Mammary epithelial cell (primary cell): ENCODE results near the gene COLEC12.

Source experiments
- CTCF ChIP-seq, 2 donors: IDR thresholded peaks in 1 of 2; conservative IDR thresholded peaks in 1 of 2; 2 replicates each; pipeline ENCODE4 v1.5.1; 2011 to 2012; ENCODE audit warnings: inconsistent platforms in 2 of 2, low read length in 2 of 2, mild to moderate bottlenecking in 2 of 2, control low read depth in 1 of 2, low read depth in 1 of 2; ENCODE audit not compliant: insufficient read depth in 1 of 2; ENCODE audit errors: extremely low read depth in 1 of 2
- EZH2 ChIP-seq: IDR thresholded peaks from 2 replicates; pipeline ENCODE4 v1.6.1; 2012; ENCODE audit warnings: low read length, inconsistent platforms, borderline replicate concordance

DNA sequence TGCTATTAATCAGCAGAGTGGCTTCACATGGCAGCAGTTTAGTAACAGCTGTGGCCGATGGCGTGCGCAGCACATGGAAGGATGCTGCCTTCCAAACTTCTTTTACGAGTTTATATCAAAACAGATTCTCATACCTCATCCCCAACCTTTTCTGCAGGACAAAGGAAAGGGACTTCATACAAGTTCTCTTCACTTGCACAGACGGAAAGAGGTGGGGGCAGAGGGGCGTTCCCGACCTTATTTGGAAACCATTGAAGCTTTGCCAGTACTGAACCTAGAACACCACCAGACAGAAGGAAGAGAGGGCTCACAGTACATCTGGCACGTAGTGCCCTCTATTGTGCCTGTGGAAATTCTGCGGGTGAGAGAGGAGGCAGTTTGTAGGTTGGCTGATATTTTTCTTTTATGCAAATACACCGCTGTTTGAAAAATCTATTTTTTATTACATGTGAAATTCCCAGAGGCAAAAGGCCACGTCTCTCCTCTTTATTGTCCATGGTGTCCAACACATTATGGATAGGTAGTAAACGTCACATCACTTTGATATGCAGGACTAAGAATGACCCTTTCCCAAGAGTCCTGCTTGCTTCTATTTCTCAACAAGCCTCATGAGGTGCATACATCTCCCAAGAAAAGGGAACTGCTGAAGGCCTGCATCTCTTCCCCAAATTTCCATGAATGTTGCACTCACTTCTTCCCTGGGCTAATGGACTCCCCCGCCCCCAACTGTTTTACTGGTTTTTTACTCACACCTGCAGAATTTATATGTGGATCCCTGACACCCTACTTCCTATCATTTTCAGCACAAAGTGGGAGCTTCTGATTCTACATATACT, 31.3 kb downstream of the COLEC12 start:
- no peak for TF ChIP-seq CTCF (conservative IDR thresholded peaks at IDR 0.05 in 1 of 2, IDR thresholded peaks at IDR 0.05 in 1 of 2; ENCODE audit: extremely low read depth in 1 of 2, insufficient read depth in 1 of 2, low read depth in 1 of 2, low read length in 2 of 2)
- no peak for TF ChIP-seq EZH2
